Measurements from ENCODE around the gene CPEB3.

Gene CPEB3

GRCh38 chr10:92024700-92025099, 266.2 kb downstream of the CPEB3 start:
- no peak for DNase-seq (ENCODE audit: low spot score)
- Histone ChIP-seq H3K4me3 (no peak overlapping the region), H3K27ac (no peak overlapping the region)
- no peak for TF ChIP-seq CTCF (IDR thresholded peaks at IDR 0.05)

- no peak for DNase-seq (ENCODE audit: low spot score)
- no peak for TF ChIP-seq CTCF (IDR thresholded peaks at IDR 0.05)
- Histone ChIP-seq H3K27ac (no peak overlapping the region), H3K4me3 (no peak overlapping the region)
Measured at GRCh38 chr10:92014620-92015019, 276.3 kb downstream of the CPEB3 start.

GRCh38 chr10:92011560-92012214, 279.2 kb downstream of the CPEB3 start:
- H3K4me3 ChIP-seq: no peak overlapping the region
- H3K27ac ChIP-seq: no peak overlapping the region
- TF ChIP-seq CTCF (IDR thresholded peaks at IDR 0.05): no peak
- no peak for DNase-seq (ENCODE audit: low spot score)

- no peak overlapping the region for H3K4me3 ChIP-seq
- no peak for TF ChIP-seq CTCF (IDR thresholded peaks at IDR 0.05)
- DNase-seq (ENCODE audit: low spot score): no peak
- H3K27ac ChIP-seq: no peak overlapping the region
Measured at GRCh38 chr10:92010047-92010735, 280.7 kb downstream of the CPEB3 start.

- no peak for DNase-seq (ENCODE audit: low spot score)
- no peak overlapping the region for H3K27ac ChIP-seq
- no peak for TF ChIP-seq CTCF (IDR thresholded peaks at IDR 0.05)
- no peak overlapping the region for H3K4me3 ChIP-seq
Measured at GRCh38 chr10:92009445-92009844, 281.4 kb downstream of the CPEB3 start.

GRCh38 chr10:92005978-92006377, 284.9 kb downstream of the CPEB3 start:
- Histone ChIP-seq H3K27ac (no peak overlapping the region), H3K4me3 (no peak overlapping the region)
- no peak for TF ChIP-seq CTCF (IDR thresholded peaks at IDR 0.05)
- DNase-seq (ENCODE audit: low spot score): no peak

- no peak for DNase-seq (ENCODE audit: low spot score)
- TF ChIP-seq CTCF (IDR thresholded peaks at IDR 0.05): no peak
- Histone ChIP-seq H3K4me3 (no peak overlapping the region), H3K27ac (no peak overlapping the region)
Measured at GRCh38 chr10:92003258-92003657, 287.6 kb downstream of the CPEB3 start.
